ENCODE results near the gene PAF1. TPM values are rescaled to one million over a fixed set of nuclear protein-coding genes. Genes with fewer than 3 reads are reported as not detected.

Gene PAF1
- total RNA-seq, 3 donors from 2014 or later: 28.1 to 44.8 (median 32.3) TPM

DNA sequence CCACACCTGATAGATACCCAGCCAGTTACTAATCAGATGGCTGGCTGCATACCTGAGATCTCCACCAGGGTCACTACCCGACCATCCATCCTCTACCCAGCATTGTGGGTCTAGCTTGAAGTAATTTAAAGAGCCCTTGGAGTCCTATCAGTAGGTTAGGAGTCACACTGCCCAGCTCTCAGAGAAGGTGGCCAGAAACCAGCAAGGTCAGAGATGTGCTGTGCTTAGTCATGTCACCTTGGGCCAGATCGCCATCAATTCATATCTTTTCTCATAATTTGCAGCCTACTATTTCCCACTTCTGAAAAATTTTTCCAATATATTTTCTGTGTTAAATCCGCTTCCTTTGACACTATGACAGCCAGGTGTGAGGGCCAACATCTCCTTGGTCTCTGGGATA lies 34.8 kb downstream of the PAF1 start:
- intact Hi-C loops (cut with DNase I, micrococcal nuclease): no loop called here
- H3K36me3 ChIP-seq (ENCODE audit: low read depth): peaks cover 5% of the 10 kb centered on the region

DNA sequence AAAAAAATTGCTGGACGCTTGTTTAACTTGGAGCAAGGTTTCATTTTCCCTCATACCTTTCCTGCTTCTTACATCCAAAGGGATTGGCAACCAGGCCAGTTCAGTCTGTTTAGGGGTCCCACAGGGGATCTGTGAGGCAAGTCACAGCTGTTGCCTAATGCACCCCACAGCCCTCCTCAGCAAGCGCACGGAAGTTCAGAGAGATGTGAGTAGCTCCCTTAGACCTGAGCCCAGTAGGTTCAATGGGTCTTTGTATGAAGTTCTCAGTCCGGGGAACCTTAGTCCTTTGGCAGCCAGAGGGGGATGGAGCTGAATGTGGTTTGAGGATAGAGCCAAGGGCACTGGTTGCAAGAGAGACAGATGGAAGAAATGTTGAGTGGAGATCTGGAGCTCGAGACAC lies 35.7 kb downstream of the PAF1 start:
- intact Hi-C loops (cut with DNase I, micrococcal nuclease): no loop called here

More for the DNA sequence above, 34.8 kb downstream of the PAF1 start:
- Histone ChIP-seq H3K4me3 (no peak overlapping the region), H3K9me3 (no peaks in the 10 kb centered on the region), H3K4me1 (ENCODE audit: low read depth) (peaks cover 1% of the 10 kb centered on the region)
- DNase-seq: no peak
- TF ChIP-seq, protein P1, sequence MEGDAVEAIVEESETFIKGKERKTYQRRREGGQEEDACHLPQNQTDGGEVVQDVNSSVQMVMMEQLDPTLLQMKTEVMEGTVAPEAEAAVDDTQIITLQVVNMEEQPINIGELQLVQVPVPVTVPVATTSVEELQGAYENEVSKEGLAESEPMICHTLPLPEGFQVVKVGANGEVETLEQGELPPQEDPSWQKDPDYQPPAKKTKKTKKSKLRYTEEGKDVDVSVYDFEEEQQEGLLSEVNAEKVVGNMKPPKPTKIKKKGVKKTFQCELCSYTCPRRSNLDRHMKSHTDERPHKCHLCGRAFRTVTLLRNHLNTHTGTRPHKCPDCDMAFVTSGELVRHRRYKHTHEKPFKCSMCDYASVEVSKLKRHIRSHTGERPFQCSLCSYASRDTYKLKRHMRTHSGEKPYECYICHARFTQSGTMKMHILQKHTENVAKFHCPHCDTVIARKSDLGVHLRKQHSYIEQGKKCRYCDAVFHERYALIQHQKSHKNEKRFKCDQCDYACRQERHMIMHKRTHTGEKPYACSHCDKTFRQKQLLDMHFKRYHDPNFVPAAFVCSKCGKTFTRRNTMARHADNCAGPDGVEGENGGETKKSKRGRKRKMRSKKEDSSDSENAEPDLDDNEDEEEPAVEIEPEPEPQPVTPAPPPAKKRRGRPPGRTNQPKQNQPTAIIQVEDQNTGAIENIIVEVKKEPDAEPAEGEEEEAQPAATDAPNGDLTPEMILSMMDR (IDR thresholded peaks at IDR 0.05): no peak
- ATAC-seq: no peak

GRCh38 chr19:39352381-39353255 lies 38.3 kb downstream of the PAF1 start:
- Histone ChIP-seq H3K36me3 (ENCODE audit: low read depth) (peaks cover 5% of the 10 kb centered on the region), H3K4me1 (ENCODE audit: low read depth) (peaks cover 3% of the 10 kb centered on the region), H3K4me3 (no peak overlapping the region), H3K9me3 (no peaks in the 10 kb centered on the region)
- intact Hi-C loops (cut with DNase I, micrococcal nuclease): no loop called here
- DNase-seq (no peak), ATAC-seq (no peak)
- TF ChIP-seq, protein P1 (IDR thresholded peaks at IDR 0.05): no peak

More for the DNA sequence above, 35.7 kb downstream of the PAF1 start:
- ATAC-seq (no peak), DNase-seq (no peak)
- no peaks in the 10 kb centered on the region for H3K9me3 ChIP-seq
- peaks cover 3% of the 10 kb centered on the region for H3K4me1 ChIP-seq (ENCODE audit: low read depth)
- no peak overlapping the region for H3K4me3 ChIP-seq
- H3K36me3 ChIP-seq (ENCODE audit: low read depth): peaks cover 5% of the 10 kb centered on the region
- TF ChIP-seq, protein P1 (IDR thresholded peaks at IDR 0.05): no peak

- peaks cover 5% of the 10 kb centered on the region for H3K36me3 ChIP-seq (ENCODE audit: low read depth)
- TF ChIP-seq, protein P1 (IDR thresholded peaks at IDR 0.05): no peak
- ATAC-seq: peak; percentile 30
Observed at GRCh38 chr19:39351537-39352064, 39.3 kb downstream of the PAF1 start.

GRCh38 chr19:39350156-39350555 lies 40.8 kb downstream of the PAF1 start:
- ATAC-seq (no peak), DNase-seq (no peak)
- TF ChIP-seq, protein P1 (IDR thresholded peaks at IDR 0.05): no peak
- Histone ChIP-seq H3K9me3 (no peaks in the 10 kb centered on the region), H3K4me1 (ENCODE audit: low read depth) (peaks cover 3% of the 10 kb centered on the region), H3K36me3 (ENCODE audit: low read depth) (peaks cover 2% of the 10 kb centered on the region), H3K4me3 (no peak overlapping the region)
- intact Hi-C loops (cut with DNase I, micrococcal nuclease): no loop called here

More at GRCh38 chr19:39351537-39352064, 39.3 kb downstream of the PAF1 start:
- DNase-seq: no peak
- Histone ChIP-seq H3K4me1 (ENCODE audit: low read depth) (peaks cover 3% of the 10 kb centered on the region), H3K4me3 (no peak overlapping the region), H3K9me3 (no peaks in the 10 kb centered on the region)
- intact Hi-C loops (cut with DNase I, micrococcal nuclease): no loop called here
